ENCODE results near the gene PLAGL2. TPM values are rescaled to one million over a fixed set of nuclear protein-coding genes. Genes with fewer than 3 reads are reported as not detected.

PLAGL2 gene
- total and polyA plus RNA-seq, 4 donors: 1.3 to 7.2 (median 1.6) TPM

DNA sequence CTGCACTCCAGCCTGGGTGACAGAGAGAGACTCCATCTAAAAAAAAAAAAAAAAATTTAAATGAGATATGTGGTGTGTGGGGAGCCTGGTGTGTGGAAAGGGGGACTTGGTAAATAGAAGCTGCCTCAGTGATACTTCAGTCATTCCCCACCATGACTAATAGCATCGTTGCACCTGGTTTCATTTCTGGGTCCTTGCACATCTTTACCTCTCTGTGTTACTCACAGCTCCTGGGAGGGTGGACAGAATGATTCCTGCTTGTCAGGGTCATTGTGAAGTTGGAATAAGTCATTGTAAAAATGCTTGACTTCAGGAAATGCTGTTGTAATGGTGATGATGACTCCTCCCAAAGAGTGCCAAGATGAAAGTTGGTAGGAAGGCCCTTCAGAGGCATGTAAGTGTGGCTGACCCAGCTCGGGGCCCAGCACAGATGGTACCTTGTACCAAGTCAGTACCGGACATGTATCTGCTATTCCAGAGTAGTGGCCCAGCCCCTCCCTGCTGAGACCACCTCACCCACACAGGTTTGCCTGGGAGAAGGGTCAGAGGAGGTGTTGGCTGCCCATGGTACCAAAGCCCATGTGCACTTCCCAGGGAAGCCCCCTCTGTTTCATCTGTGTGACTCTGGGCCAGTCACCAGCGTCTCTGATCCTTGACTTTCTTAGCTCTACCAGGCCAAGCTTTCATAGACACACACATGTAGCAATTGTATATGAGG lies 48.4 kb downstream of the PLAGL2 start:
- Histone ChIP-seq H3K4me1 (ENCODE audit: control insufficient read depth in 4 of 4, insufficient read depth in 4 of 4, low read length in 3 of 4) (peaks cover 3 to 14% (median 11%) of the 10 kb centered on the region in 4 donors), H3K9ac (ENCODE audit: low read depth in 1 of 2, low read length in 2 of 2) (no peak overlapping the region), H3K36me3 (ENCODE audit: control insufficient read depth in 4 of 4, insufficient read depth in 3 of 4, low read depth in 1 of 4, low read length in 3 of 4) (peaks cover 17 to 55% (median 43%) of the 10 kb centered on the region in 4 donors), H3K9me3 (ENCODE audit: control insufficient read depth in 4 of 4, low read length in 3 of 4) (no peaks in the 10 kb centered on the region), H3K27ac (ENCODE audit: low read depth in 1 of 2, low read length in 2 of 2) (no peak overlapping the region), H3K4me3 (ENCODE audit: low read depth in 1 of 3, low read length in 3 of 3) (no peak overlapping the region), H3K27me3 (ENCODE audit: control insufficient read depth in 4 of 4, insufficient read depth in 4 of 4, low read length in 3 of 4) (no peaks in the 10 kb centered on the region)
- 97% methylated on average over 4 of the region's 4 CpGs for WGBS
- TF ChIP-seq, protein P1, sequence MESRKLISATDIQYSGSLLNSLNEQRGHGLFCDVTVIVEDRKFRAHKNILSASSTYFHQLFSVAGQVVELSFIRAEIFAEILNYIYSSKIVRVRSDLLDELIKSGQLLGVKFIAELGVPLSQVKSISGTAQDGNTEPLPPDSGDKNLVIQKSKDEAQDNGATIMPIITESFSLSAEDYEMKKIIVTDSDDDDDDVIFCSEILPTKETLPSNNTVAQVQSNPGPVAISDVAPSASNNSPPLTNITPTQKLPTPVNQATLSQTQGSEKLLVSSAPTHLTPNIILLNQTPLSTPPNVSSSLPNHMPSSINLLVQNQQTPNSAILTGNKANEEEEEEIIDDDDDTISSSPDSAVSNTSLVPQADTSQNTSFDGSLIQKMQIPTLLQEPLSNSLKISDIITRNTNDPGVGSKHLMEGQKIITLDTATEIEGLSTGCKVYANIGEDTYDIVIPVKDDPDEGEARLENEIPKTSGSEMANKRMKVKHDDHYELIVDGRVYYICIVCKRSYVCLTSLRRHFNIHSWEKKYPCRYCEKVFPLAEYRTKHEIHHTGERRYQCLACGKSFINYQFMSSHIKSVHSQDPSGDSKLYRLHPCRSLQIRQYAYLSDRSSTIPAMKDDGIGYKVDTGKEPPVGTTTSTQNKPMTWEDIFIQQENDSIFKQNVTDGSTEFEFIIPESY (IDR thresholded peaks at IDR 0.05): no peak
- TF ChIP-seq, protein P2, sequence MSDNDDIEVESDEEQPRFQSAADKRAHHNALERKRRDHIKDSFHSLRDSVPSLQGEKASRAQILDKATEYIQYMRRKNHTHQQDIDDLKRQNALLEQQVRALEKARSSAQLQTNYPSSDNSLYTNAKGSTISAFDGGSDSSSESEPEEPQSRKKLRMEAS (IDR thresholded peaks at IDR 0.05): no peak
- no peak for TF ChIP-seq YY1 (IDR thresholded peaks at IDR 0.05)
- TF ChIP-seq NR2F2 (IDR thresholded peaks at IDR 0.05): no peak
- TF ChIP-seq EGR1 (IDR thresholded peaks at IDR 0.05; ENCODE audit: low read depth in 2 of 2): no peak
- TF ChIP-seq, protein P3, sequence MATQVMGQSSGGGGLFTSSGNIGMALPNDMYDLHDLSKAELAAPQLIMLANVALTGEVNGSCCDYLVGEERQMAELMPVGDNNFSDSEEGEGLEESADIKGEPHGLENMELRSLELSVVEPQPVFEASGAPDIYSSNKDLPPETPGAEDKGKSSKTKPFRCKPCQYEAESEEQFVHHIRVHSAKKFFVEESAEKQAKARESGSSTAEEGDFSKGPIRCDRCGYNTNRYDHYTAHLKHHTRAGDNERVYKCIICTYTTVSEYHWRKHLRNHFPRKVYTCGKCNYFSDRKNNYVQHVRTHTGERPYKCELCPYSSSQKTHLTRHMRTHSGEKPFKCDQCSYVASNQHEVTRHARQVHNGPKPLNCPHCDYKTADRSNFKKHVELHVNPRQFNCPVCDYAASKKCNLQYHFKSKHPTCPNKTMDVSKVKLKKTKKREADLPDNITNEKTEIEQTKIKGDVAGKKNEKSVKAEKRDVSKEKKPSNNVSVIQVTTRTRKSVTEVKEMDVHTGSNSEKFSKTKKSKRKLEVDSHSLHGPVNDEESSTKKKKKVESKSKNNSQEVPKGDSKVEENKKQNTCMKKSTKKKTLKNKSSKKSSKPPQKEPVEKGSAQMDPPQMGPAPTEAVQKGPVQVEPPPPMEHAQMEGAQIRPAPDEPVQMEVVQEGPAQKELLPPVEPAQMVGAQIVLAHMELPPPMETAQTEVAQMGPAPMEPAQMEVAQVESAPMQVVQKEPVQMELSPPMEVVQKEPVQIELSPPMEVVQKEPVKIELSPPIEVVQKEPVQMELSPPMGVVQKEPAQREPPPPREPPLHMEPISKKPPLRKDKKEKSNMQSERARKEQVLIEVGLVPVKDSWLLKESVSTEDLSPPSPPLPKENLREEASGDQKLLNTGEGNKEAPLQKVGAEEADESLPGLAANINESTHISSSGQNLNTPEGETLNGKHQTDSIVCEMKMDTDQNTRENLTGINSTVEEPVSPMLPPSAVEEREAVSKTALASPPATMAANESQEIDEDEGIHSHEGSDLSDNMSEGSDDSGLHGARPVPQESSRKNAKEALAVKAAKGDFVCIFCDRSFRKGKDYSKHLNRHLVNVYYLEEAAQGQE (IDR thresholded peaks at IDR 0.05): no peak
- TF ChIP-seq RAD21 (IDR thresholded peaks at IDR 0.05): no peak
- TF ChIP-seq HNF4A (conservative IDR thresholded peaks at IDR 0.05): no peak
- TF ChIP-seq, protein P4, sequence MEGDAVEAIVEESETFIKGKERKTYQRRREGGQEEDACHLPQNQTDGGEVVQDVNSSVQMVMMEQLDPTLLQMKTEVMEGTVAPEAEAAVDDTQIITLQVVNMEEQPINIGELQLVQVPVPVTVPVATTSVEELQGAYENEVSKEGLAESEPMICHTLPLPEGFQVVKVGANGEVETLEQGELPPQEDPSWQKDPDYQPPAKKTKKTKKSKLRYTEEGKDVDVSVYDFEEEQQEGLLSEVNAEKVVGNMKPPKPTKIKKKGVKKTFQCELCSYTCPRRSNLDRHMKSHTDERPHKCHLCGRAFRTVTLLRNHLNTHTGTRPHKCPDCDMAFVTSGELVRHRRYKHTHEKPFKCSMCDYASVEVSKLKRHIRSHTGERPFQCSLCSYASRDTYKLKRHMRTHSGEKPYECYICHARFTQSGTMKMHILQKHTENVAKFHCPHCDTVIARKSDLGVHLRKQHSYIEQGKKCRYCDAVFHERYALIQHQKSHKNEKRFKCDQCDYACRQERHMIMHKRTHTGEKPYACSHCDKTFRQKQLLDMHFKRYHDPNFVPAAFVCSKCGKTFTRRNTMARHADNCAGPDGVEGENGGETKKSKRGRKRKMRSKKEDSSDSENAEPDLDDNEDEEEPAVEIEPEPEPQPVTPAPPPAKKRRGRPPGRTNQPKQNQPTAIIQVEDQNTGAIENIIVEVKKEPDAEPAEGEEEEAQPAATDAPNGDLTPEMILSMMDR (IDR thresholded peaks at IDR 0.05; ENCODE audit: low read depth, low read length, missing input control): no peak
- no peak for TF ChIP-seq FOXA1 (IDR thresholded peaks at IDR 0.05)
- no peak for DNase-seq (ENCODE audit: low spot score)

DNA sequence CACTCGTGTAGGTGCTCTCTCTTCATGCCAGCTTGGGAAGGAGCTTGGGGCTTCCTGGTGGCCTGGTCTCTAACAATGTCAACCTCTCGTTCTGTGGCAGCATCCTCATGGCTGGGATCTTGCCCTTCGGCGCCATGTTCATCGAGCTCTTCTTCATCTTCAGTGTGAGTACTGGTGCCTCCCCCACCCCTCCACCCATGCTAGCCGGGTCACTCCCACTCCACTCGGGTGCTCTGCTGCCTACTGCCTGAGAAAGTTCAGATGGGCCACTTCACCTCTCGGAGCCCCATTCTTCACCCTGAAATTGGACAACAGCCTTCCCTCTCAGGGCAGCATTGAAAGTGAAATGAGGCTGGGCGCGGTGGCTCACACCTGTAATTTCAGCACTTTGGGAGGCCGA lies 49.2 kb downstream of the PLAGL2 start:
- TF ChIP-seq JUND (IDR thresholded peaks at IDR 0.05): no peak
- no peak for TF ChIP-seq TAF1 (conservative IDR thresholded peaks at IDR 0.05)
- no peak for TF ChIP-seq RXRA (IDR thresholded peaks at IDR 0.05)
- TF ChIP-seq FOXA2 (IDR thresholded peaks at IDR 0.05): no peak
- no peak for TF ChIP-seq NR2F2 (IDR thresholded peaks at IDR 0.05)
- no peak for TF ChIP-seq EGR1 (IDR thresholded peaks at IDR 0.05; ENCODE audit: low read depth in 2 of 2)
- TF ChIP-seq, protein P3 (IDR thresholded peaks at IDR 0.05): no peak
- TF ChIP-seq, protein P2 (IDR thresholded peaks at IDR 0.05): no peak
- no peak for TF ChIP-seq FOXA1 (IDR thresholded peaks at IDR 0.05)
- TF ChIP-seq HNF4A (conservative IDR thresholded peaks at IDR 0.05): no peak
- TF ChIP-seq HNF4G (IDR thresholded peaks at IDR 0.05): no peak
- TF ChIP-seq, protein P5, sequence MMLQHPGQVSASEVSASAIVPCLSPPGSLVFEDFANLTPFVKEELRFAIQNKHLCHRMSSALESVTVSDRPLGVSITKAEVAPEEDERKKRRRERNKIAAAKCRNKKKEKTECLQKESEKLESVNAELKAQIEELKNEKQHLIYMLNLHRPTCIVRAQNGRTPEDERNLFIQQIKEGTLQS (IDR thresholded peaks at IDR 0.05): no peak
- TF ChIP-seq GABPA (IDR thresholded peaks at IDR 0.05 in 1 of 2, conservative IDR thresholded peaks at IDR 0.05 in 1 of 2): no peak
- Histone ChIP-seq H3K4me1 (ENCODE audit: control insufficient read depth in 4 of 4, insufficient read depth in 4 of 4, low read length in 3 of 4) (peaks cover 3 to 14% (median 11%) of the 10 kb centered on the region in 4 donors), H3K27ac (ENCODE audit: low read depth in 1 of 2, low read length in 2 of 2) (no peak overlapping the region), H3K9me3 (ENCODE audit: control insufficient read depth in 4 of 4, low read length in 3 of 4) (no peaks in the 10 kb centered on the region), H3K36me3 (ENCODE audit: control insufficient read depth in 4 of 4, insufficient read depth in 3 of 4, low read depth in 1 of 4, low read length in 3 of 4) (peaks cover 17 to 57% (median 44%) of the 10 kb centered on the region in 4 donors), H3K27me3 (ENCODE audit: control insufficient read depth in 4 of 4, insufficient read depth in 4 of 4, low read length in 3 of 4) (no peaks in the 10 kb centered on the region), H3K9ac (ENCODE audit: low read depth in 1 of 2, low read length in 2 of 2) (no peak overlapping the region), H3K4me3 (ENCODE audit: low read depth in 1 of 3, low read length in 3 of 3) (no peak overlapping the region)
- DNase-seq (ENCODE audit: low spot score): no peak
- 96% methylated on average over 11 of the region's 11 CpGs for WGBS
